Stimulated activated effector memory CD8-positive, alpha-beta T cell treated with anti-CD3 and anti-CD28 coated beads, Interleukin-12 subunit alpha, Interleukin-12 subunit beta, amount 100 ng/mL, for 72 hours (primary cell): ENCODE measurements around the gene WDR26.
"Not testable (repeated sequence)": the region's sequence is repeated elsewhere in the genome, so short reads cannot be mapped to it uniquely, and the experiment has no call there.

Experiments
- ATAC-seq: fragments of 150-1000 bp; cut with Tn5 transposase; 2 replicates; pipeline ENCODE4 v1.10.0; 2021
- DNase-seq, 2 donors: peaks; one replicate each; pipeline ENCODE4 v3.0.0; 2021 to 2022; ENCODE audit warnings: low spot score in 2 of 2
- H3K27ac Mint-ChIP-seq: one replicate; pipeline ENCODE4 v1.8.0; 2022; ENCODE audit warnings: mild to moderate bottlenecking, mixed read lengths
- H3K36me3 Mint-ChIP-seq: one replicate; pipeline ENCODE4 v1.8.0; 2022; ENCODE audit warnings: mild to moderate bottlenecking, mixed read lengths
- H3K4me1 Mint-ChIP-seq: one replicate; pipeline ENCODE4 v1.8.0; 2022; ENCODE audit warnings: mixed read lengths
- H3K4me3 Mint-ChIP-seq: one replicate; pipeline ENCODE4 v1.8.0; 2022; ENCODE audit warnings: mild to moderate bottlenecking, mixed read lengths
- H3K9me3 Mint-ChIP-seq: one replicate; pipeline ENCODE4 v1.8.0; 2022; ENCODE audit warnings: mixed read lengths

WDR26 gene

GRCh38 chr1:224356685-224357625, 77.6 kb downstream of the WDR26 start, which contains the start of gene CNIH4:
TSS of gene CNIH4 (plus strand) at chr1:224356879. CDS start at chr1:224356925, 46 bp downstream.
- Mint-ChIP-seq H3K36me3 (peaks cover 28% of the 10 kb centered on the region), H3K4me3 (peak within 1 kb of the TSS; percentile 96), H3K9me3 (no peaks in the 10 kb centered on the region), H3K4me1 (peaks cover 26% of the 10 kb centered on the region), H3K27ac (peak within 1 kb of the TSS; percentile 91)
- ATAC-seq (peak; percentile 99), DNase-seq (peak; percentile 75 to 91)

- Mint-ChIP-seq H3K36me3 (peaks cover 10% of the 10 kb centered on the region), H3K4me3 (no peak overlapping the region), H3K27ac (no peak overlapping the region), H3K9me3 (no peaks in the 10 kb centered on the region), H3K4me1 (peaks cover 19% of the 10 kb centered on the region)
- no peak for DNase-seq
- ATAC-seq, result no peak
Observed at GRCh38 chr1:224353975-224354925, 80.3 kb downstream of the WDR26 start.

DNA sequence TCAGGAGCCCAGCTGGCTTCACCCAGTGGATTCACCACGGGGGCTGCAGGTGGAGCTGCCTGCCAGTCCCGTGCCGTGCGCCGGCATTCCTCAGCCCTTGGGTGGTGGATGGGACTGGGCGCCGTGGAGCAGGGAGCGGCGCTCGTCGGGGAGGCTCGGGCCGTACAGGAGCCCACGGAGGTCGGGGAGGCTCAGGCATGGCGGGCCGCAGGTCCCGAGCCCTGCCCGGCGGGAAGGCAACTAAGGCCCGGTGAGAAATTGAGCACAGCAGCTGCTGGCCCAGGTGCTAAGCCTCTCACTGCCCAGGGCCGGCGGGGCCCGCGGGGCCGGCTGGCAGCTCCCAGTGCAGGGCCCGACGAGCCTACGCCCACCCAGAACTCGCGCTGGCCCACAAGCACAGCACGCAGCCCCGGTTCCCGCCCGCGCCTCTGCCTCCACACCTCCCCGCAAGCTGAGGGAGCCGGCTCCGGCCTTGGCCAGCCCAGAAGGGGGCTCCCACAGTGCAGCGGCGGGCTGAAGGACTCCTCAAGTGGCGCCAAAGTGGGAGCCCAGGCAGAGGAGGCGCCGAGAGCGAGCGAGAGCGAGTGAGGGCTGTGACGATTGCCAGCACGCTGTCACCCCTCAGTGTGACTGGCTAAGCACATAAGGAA, 82.0 kb downstream of the WDR26 start:
- not testable (repeated sequence) for H3K4me3 Mint-ChIP-seq, H3K36me3 Mint-ChIP-seq, H3K27ac Mint-ChIP-seq, H3K9me3 Mint-ChIP-seq, ATAC-seq, H3K4me1 Mint-ChIP-seq, DNase-seq

- DNase-seq, ATAC-seq, H3K4me1 Mint-ChIP-seq, H3K27ac Mint-ChIP-seq, H3K4me3 Mint-ChIP-seq, H3K36me3 Mint-ChIP-seq, H3K9me3 Mint-ChIP-seq: not testable (repeated sequence)
Observed at GRCh38 chr1:224349716-224350115, 84.9 kb downstream of the WDR26 start.

GRCh38 chr1:224348137-224348536, 86.5 kb downstream of the WDR26 start:
- no peak for ATAC-seq
- H3K9me3 Mint-ChIP-seq, result no peaks in the 10 kb centered on the region
- H3K4me1 Mint-ChIP-seq, result no peaks in the 10 kb centered on the region
- H3K27ac Mint-ChIP-seq, result no peak overlapping the region
- H3K4me3 Mint-ChIP-seq, result no peak overlapping the region
- no peaks in the 10 kb centered on the region for H3K36me3 Mint-ChIP-seq
- DNase-seq, result no peak

DNA sequence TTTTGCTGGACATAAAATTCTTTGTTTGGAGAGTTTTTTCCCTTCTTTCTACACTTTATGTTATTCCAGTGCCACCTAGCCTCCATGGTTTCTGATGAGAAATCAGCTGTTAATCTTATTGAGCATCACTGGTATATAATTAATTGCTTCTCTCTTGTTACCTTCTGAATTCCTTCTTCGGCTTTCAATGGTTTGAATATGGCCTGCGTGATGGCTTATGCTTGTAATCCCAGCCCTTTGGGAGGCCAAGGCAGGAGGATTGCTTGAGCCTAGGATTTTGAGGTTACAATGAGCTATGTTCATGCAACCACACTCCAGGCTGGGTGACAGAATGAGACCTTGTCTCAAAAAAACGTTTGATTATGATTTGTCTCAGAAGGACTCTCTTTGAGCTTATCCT, 90.9 kb downstream of the WDR26 start:
- H3K9me3 Mint-ChIP-seq, result no peaks in the 10 kb centered on the region
- no peak for ATAC-seq
- H3K27ac Mint-ChIP-seq, result no peak overlapping the region
- H3K36me3 Mint-ChIP-seq, result no peaks in the 10 kb centered on the region
- H3K4me1 Mint-ChIP-seq, result no peaks in the 10 kb centered on the region
- no peak overlapping the region for H3K4me3 Mint-ChIP-seq
- no peak for DNase-seq

DNA sequence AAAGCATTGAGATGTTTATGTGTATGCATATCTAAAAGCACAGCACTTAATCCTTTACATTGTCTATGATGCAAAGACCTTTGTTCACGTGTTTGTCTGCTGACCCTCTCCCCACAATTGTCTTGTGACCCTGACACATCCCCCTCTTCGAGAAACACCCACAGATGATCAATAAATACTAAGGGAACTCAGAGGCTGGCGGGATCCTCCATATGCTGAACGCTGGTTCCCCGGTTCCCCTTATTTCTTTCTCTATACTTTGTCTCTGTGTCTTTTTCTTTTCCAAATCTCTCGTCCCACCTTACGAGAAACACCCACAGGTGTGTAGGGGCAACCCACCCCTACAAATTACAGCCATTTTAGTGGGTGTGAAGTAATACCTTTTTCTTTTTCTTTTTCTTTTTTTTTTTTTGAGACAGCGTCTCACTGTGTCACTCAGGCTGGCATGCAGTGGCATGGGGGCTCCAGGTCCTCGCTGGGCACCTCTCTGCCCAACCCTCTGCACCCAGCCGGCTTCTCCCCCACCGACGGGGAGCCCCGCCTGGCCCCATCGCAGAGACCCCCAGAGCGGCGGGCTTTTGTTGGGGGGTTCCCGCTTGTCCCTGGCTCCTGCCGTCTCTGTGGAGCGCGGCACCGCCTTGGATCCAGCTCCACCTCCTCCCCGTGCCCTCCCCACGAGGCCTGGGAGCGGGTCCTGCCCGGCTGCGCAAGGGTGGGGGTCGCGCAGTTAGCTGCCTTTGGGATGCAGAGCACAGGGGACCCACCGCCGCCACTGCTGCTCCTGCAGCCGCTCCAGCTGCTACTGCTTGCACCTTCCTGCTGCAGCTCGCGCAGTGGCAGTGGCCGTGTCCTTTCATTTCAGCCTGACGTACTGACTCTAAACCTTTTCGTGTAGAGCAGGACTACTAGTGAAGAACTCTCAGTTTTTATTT, 93.9 kb downstream of the WDR26 start:
- peak overlapping the region; percentile 58 for H3K4me3 Mint-ChIP-seq
- H3K27ac Mint-ChIP-seq, H3K9me3 Mint-ChIP-seq, H3K4me1 Mint-ChIP-seq, H3K36me3 Mint-ChIP-seq: not testable (repeated sequence)
- peak; percentile 80 for ATAC-seq
- DNase-seq, result peak; percentile 17 to 64

- no peak for DNase-seq
- ATAC-seq, result no peak
- Mint-ChIP-seq H3K4me3 (no peak overlapping the region), H3K27ac (no peak overlapping the region), H3K36me3 (no peaks in the 10 kb centered on the region), H3K4me1 (peaks cover 3% of the 10 kb centered on the region), H3K9me3 (no peaks in the 10 kb centered on the region)
Observed at GRCh38 chr1:224339442-224340033, 95.1 kb downstream of the WDR26 start.

GRCh38 chr1:224338150-224338838, 96.3 kb downstream of the WDR26 start:
- no peaks in the 10 kb centered on the region for H3K9me3 Mint-ChIP-seq
- DNase-seq, result no peak
- peaks cover 15% of the 10 kb centered on the region for H3K4me1 Mint-ChIP-seq
- no peaks in the 10 kb centered on the region for H3K36me3 Mint-ChIP-seq
- no peak overlapping the region for H3K4me3 Mint-ChIP-seq
- no peak overlapping the region for H3K27ac Mint-ChIP-seq
- ATAC-seq, result no peak
